Esophagus squamous epithelium (tissue), 4 donors: ENCODE measurements around the gene TMEM91.

Experiments
- POLR2A ChIP-seq, 4 donors: fragments of 450-650 bp; IDR thresholded peaks; one replicate each; pipeline ENCODE4 v1.6.1; 2017; ENCODE audit warnings: antibody characterized with exemption in 4 of 4, mild to moderate bottlenecking in 4 of 4, moderate library complexity in 3 of 4
- TF ChIP-seq, protein P1 (sequence below), 6 experiments: fragments of 450-650 bp in 4 of 6; fragments of 200-600 bp in 2 of 6; sonication (generic) in 2 of 6; IDR thresholded peaks; one replicate each; pipeline ENCODE4 v1.5.1; 2016 to 2019; ENCODE audit warnings: antibody characterized with exemption in 6 of 6, mild to moderate bottlenecking in 4 of 6, moderate library complexity in 4 of 6

DNA sequence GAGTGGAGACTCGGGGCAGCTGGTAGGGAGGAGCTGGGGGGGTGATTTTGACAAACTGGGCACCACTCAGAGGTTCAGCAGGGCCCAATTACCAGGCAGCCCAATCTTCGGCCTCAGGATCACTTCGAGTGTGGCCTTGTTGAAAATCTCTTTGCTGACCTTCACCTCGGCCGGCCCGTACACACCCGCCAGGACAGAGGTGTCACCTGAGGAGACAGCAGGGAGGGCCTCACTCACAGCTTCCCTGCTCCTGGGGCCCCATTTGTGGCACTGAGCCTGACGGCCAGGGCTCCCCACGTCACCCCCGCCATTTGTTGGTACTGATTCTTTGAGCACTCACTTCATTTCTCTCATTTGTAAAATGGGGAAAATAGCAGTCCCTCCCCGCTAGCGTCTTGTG, 16.4 kb downstream of the TMEM91 start:
- no peak for TF ChIP-seq POLR2A (IDR thresholded peaks at IDR 0.05)
- TF ChIP-seq, protein P1, sequence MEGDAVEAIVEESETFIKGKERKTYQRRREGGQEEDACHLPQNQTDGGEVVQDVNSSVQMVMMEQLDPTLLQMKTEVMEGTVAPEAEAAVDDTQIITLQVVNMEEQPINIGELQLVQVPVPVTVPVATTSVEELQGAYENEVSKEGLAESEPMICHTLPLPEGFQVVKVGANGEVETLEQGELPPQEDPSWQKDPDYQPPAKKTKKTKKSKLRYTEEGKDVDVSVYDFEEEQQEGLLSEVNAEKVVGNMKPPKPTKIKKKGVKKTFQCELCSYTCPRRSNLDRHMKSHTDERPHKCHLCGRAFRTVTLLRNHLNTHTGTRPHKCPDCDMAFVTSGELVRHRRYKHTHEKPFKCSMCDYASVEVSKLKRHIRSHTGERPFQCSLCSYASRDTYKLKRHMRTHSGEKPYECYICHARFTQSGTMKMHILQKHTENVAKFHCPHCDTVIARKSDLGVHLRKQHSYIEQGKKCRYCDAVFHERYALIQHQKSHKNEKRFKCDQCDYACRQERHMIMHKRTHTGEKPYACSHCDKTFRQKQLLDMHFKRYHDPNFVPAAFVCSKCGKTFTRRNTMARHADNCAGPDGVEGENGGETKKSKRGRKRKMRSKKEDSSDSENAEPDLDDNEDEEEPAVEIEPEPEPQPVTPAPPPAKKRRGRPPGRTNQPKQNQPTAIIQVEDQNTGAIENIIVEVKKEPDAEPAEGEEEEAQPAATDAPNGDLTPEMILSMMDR (IDR thresholded peaks at IDR 0.05), result no peak
